ENCODE data around the gene SYCP3.

SYCP3 gene

GRCh38 chr12:101761350-101761749 lies 22.1 kb upstream of the SYCP3 start:
- Histone ChIP-seq H3K9me3 (ENCODE audit: insufficient read depth, low read length) (no peaks in the 10 kb centered on the region), H3K4me3 (ENCODE audit: insufficient read length, low read depth) (no peak overlapping the region), H3K4me1 (ENCODE audit: insufficient read depth, insufficient read length) (no peaks in the 10 kb centered on the region), H3K27me3 (ENCODE audit: insufficient read depth, insufficient read length) (no peaks in the 10 kb centered on the region), H3K36me3 (ENCODE audit: insufficient read depth, insufficient read length, low read length) (peaks cover 34% of the 10 kb centered on the region), H3K9ac (ENCODE audit: insufficient read length, low read depth) (no peak overlapping the region)
- TF ChIP-seq SUZ12 (IDR thresholded peaks at IDR 0.05; ENCODE audit: extremely low read depth, insufficient read depth, insufficient read length), result no peak
- no peak for TF ChIP-seq ZNF274 (IDR thresholded peaks at IDR 0.05; ENCODE audit: low read depth, low read length)
- no peak for TF ChIP-seq YY1 (IDR thresholded peaks at IDR 0.05; ENCODE audit: insufficient read depth, insufficient read length)
- no peak for DNase-seq (ENCODE audit: low read depth, low spot score)

- Histone ChIP-seq H3K4me1 (ENCODE audit: insufficient read depth, insufficient read length) (no peaks in the 10 kb centered on the region), H3K27me3 (ENCODE audit: insufficient read depth, insufficient read length) (no peaks in the 10 kb centered on the region), H3K9me3 (ENCODE audit: insufficient read depth, low read length) (no peaks in the 10 kb centered on the region), H3K4me3 (ENCODE audit: insufficient read length, low read depth) (no peak overlapping the region), H3K36me3 (ENCODE audit: insufficient read depth, insufficient read length, low read length) (peaks cover 36% of the 10 kb centered on the region), H3K9ac (ENCODE audit: insufficient read length, low read depth) (no peak overlapping the region)
- no peak for DNase-seq (ENCODE audit: low read depth, low spot score)
- TF ChIP-seq ZNF274 (IDR thresholded peaks at IDR 0.05; ENCODE audit: low read depth, low read length) (no peak), SUZ12 (IDR thresholded peaks at IDR 0.05; ENCODE audit: extremely low read depth, insufficient read depth, insufficient read length) (no peak), YY1 (IDR thresholded peaks at IDR 0.05; ENCODE audit: insufficient read depth, insufficient read length) (no peak)
Measured at GRCh38 chr12:101759396-101760047, 20.3 kb upstream of the SYCP3 start.

GRCh38 chr12:101750152-101750551 lies 10.9 kb upstream of the SYCP3 start:
- Histone ChIP-seq H3K27me3 (ENCODE audit: insufficient read depth, insufficient read length) (no peaks in the 10 kb centered on the region), H3K4me1 (ENCODE audit: insufficient read depth, insufficient read length) (peaks cover 4% of the 10 kb centered on the region), H3K36me3 (ENCODE audit: insufficient read depth, insufficient read length, low read length) (peaks cover 31% of the 10 kb centered on the region), H3K9ac (ENCODE audit: insufficient read length, low read depth) (no peak overlapping the region), H3K4me3 (ENCODE audit: insufficient read length, low read depth) (no peak overlapping the region), H3K9me3 (ENCODE audit: insufficient read depth, low read length) (no peaks in the 10 kb centered on the region)
- TF ChIP-seq SUZ12 (IDR thresholded peaks at IDR 0.05; ENCODE audit: extremely low read depth, insufficient read depth, insufficient read length), result no peak
- TF ChIP-seq YY1 (IDR thresholded peaks at IDR 0.05; ENCODE audit: insufficient read depth, insufficient read length), result no peak
- TF ChIP-seq ZNF274 (IDR thresholded peaks at IDR 0.05; ENCODE audit: low read depth, low read length), result no peak
- no peak for DNase-seq (ENCODE audit: low read depth, low spot score)

- no peak for DNase-seq (ENCODE audit: low read depth, low spot score)
- Histone ChIP-seq H3K4me1 (ENCODE audit: insufficient read depth, insufficient read length) (peaks cover 4% of the 10 kb centered on the region), H3K27me3 (ENCODE audit: insufficient read depth, insufficient read length) (no peaks in the 10 kb centered on the region), H3K4me3 (ENCODE audit: insufficient read length, low read depth) (no peak overlapping the region), H3K36me3 (ENCODE audit: insufficient read depth, insufficient read length, low read length) (peaks cover 31% of the 10 kb centered on the region), H3K9ac (ENCODE audit: insufficient read length, low read depth) (no peak overlapping the region), H3K9me3 (ENCODE audit: insufficient read depth, low read length) (no peaks in the 10 kb centered on the region)
- TF ChIP-seq YY1 (IDR thresholded peaks at IDR 0.05; ENCODE audit: insufficient read depth, insufficient read length), result no peak
- TF ChIP-seq SUZ12 (IDR thresholded peaks at IDR 0.05; ENCODE audit: extremely low read depth, insufficient read depth, insufficient read length), result no peak
- TF ChIP-seq ZNF274 (IDR thresholded peaks at IDR 0.05; ENCODE audit: low read depth, low read length), result no peak
Measured at GRCh38 chr12:101749657-101750056, 10.4 kb upstream of the SYCP3 start.

GRCh38 chr12:101748907-101749306 lies 9.6 kb upstream of the SYCP3 start:
- no peaks in the 10 kb centered on the region for H3K27me3 ChIP-seq (ENCODE audit: insufficient read depth, insufficient read length)
- no peak overlapping the region for H3K9ac ChIP-seq (ENCODE audit: insufficient read length, low read depth)
- TF ChIP-seq YY1 (IDR thresholded peaks at IDR 0.05; ENCODE audit: insufficient read depth, insufficient read length) (no peak), ZNF274 (IDR thresholded peaks at IDR 0.05; ENCODE audit: low read depth, low read length) (no peak), SUZ12 (IDR thresholded peaks at IDR 0.05; ENCODE audit: extremely low read depth, insufficient read depth, insufficient read length) (no peak)
- H3K36me3 ChIP-seq (ENCODE audit: insufficient read depth, insufficient read length, low read length), result peaks cover 36% of the 10 kb centered on the region
- H3K4me1 ChIP-seq (ENCODE audit: insufficient read depth, insufficient read length), result peaks cover 4% of the 10 kb centered on the region
- no peak overlapping the region for H3K4me3 ChIP-seq (ENCODE audit: insufficient read length, low read depth)
- no peaks in the 10 kb centered on the region for H3K9me3 ChIP-seq (ENCODE audit: insufficient read depth, low read length)
- no peak for DNase-seq (ENCODE audit: low read depth, low spot score)

GRCh38 chr12:101747697-101748096 lies 8.4 kb upstream of the SYCP3 start:
- Histone ChIP-seq H3K4me1 (ENCODE audit: insufficient read depth, insufficient read length) (peaks cover 4% of the 10 kb centered on the region), H3K36me3 (ENCODE audit: insufficient read depth, insufficient read length, low read length) (peaks cover 37% of the 10 kb centered on the region), H3K4me3 (ENCODE audit: insufficient read length, low read depth) (no peak overlapping the region), H3K27me3 (ENCODE audit: insufficient read depth, insufficient read length) (no peaks in the 10 kb centered on the region), H3K9me3 (ENCODE audit: insufficient read depth, low read length) (no peaks in the 10 kb centered on the region), H3K9ac (ENCODE audit: insufficient read length, low read depth) (no peak overlapping the region)
- no peak for TF ChIP-seq YY1 (IDR thresholded peaks at IDR 0.05; ENCODE audit: insufficient read depth, insufficient read length)
- no peak for TF ChIP-seq ZNF274 (IDR thresholded peaks at IDR 0.05; ENCODE audit: low read depth, low read length)
- DNase-seq (ENCODE audit: low read depth, low spot score), result no peak

GRCh38 chr12:101746661-101747060 lies 7.4 kb upstream of the SYCP3 start:
- H3K27me3 ChIP-seq (ENCODE audit: insufficient read depth, insufficient read length), result no peaks in the 10 kb centered on the region
- TF ChIP-seq ZNF274 (IDR thresholded peaks at IDR 0.05; ENCODE audit: low read depth, low read length) (no peak), YY1 (IDR thresholded peaks at IDR 0.05; ENCODE audit: insufficient read depth, insufficient read length) (no peak), SUZ12 (IDR thresholded peaks at IDR 0.05; ENCODE audit: extremely low read depth, insufficient read depth, insufficient read length) (no peak)
- H3K36me3 ChIP-seq (ENCODE audit: insufficient read depth, insufficient read length, low read length), result peaks cover 32% of the 10 kb centered on the region
- peaks cover 4% of the 10 kb centered on the region for H3K4me1 ChIP-seq (ENCODE audit: insufficient read depth, insufficient read length)
- no peak overlapping the region for H3K9ac ChIP-seq (ENCODE audit: insufficient read length, low read depth)
- H3K9me3 ChIP-seq (ENCODE audit: insufficient read depth, low read length), result no peaks in the 10 kb centered on the region
- DNase-seq (ENCODE audit: low read depth, low spot score), result no peak
- no peak overlapping the region for H3K4me3 ChIP-seq (ENCODE audit: insufficient read length, low read depth)
